Stimulated activated CD8-positive, alpha-beta memory T cell treated with anti-CD3 and anti-CD28 coated beads, Interleukin-15, amount 100 ng/mL, for 24 hours (primary cell): ENCODE data around the gene USP6.
"Not testable (repeated sequence)": the region's sequence is repeated elsewhere in the genome, so short reads cannot be mapped to it uniquely, and the experiment has no call there.

Experiments used
- DNase-seq: peaks from one replicate; pipeline ENCODE4 v3.0.0-alpha.2; 2020; ENCODE audit warnings: low read depth

The USP6 gene

GRCh38 chr17:5122056-5122455, 6.2 kb downstream of the USP6 start:
- DNase-seq: not testable (repeated sequence)

- DNase-seq: no peak
These were observed 6.9 kb downstream of the USP6 start for GRCh38 chr17:5122586-5123342.

- no peak for DNase-seq
These were observed 7.7 kb downstream of the USP6 start for GRCh38 chr17:5123343-5124124.

GRCh38 chr17:5124125-5124760, 8.4 kb downstream of the USP6 start:
- not testable (repeated sequence) for DNase-seq

- DNase-seq: not testable (repeated sequence)
These were observed 9.1 kb downstream of the USP6 start for GRCh38 chr17:5124896-5125295.

GRCh38 chr17:5126719-5127488, 11.1 kb downstream of the USP6 start:
- no peak for DNase-seq

GRCh38 chr17:5127910-5128309, 12.1 kb downstream of the USP6 start:
- no peak for DNase-seq

GRCh38 chr17:5128387-5128786, 12.6 kb downstream of the USP6 start:
- not testable (repeated sequence) for DNase-seq

GRCh38 chr17:5128905-5129535, 13.2 kb downstream of the USP6 start:
- no peak for DNase-seq

- not testable (repeated sequence) for DNase-seq
These were observed 13.9 kb downstream of the USP6 start for GRCh38 chr17:5129770-5130169.

- not testable (repeated sequence) for DNase-seq
These were observed 14.4 kb downstream of the USP6 start for GRCh38 chr17:5130261-5130660.

GRCh38 chr17:5130687-5131086, 14.9 kb downstream of the USP6 start:
- DNase-seq: not testable (repeated sequence)

- DNase-seq: no peak
These were observed 15.4 kb downstream of the USP6 start for GRCh38 chr17:5131146-5131715.

- not testable (repeated sequence) for DNase-seq
These were observed 16.1 kb downstream of the USP6 start for GRCh38 chr17:5131799-5132502.

GRCh38 chr17:5132503-5133225, 16.8 kb downstream of the USP6 start:
- not testable (repeated sequence) for DNase-seq

GRCh38 chr17:5133311-5133710, 17.5 kb downstream of the USP6 start:
- no peak for DNase-seq

- not testable (repeated sequence) for DNase-seq
These were observed 18.1 kb downstream of the USP6 start for GRCh38 chr17:5133961-5134360.

- not testable (repeated sequence) for DNase-seq
These were observed 18.7 kb downstream of the USP6 start for GRCh38 chr17:5134571-5134970.

- not testable (repeated sequence) for DNase-seq
These were observed 19.4 kb downstream of the USP6 start for GRCh38 chr17:5135131-5135712.
